ENCODE results near the gene CCBE1. TPM values are rescaled to one million over a fixed set of nuclear protein-coding genes. Genes with fewer than 3 reads are reported as not detected.

The CCBE1 gene
- total RNA-seq, 4 donors from 2014 or later = 1.3 to 30.2 (median 8.0) TPM

DNA sequence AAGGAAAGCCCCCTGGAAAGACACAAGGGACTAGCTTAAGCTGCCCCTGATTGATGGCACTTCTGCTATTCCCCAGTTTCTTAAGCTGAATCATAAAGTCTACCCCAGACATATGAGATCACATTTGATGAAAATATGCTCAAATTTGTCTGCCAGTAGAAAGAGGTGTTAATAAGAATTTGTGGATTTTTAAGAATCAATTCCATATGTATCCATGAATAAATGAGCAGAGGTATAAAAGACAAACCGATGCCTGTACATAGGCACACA is 119.9 kb downstream of the CCBE1 start:
- DNase-seq (ENCODE audit: low spot score) (no peak), ATAC-seq (ENCODE audit: low FRiP score) (no peak)
- TF ChIP-seq, protein P1, sequence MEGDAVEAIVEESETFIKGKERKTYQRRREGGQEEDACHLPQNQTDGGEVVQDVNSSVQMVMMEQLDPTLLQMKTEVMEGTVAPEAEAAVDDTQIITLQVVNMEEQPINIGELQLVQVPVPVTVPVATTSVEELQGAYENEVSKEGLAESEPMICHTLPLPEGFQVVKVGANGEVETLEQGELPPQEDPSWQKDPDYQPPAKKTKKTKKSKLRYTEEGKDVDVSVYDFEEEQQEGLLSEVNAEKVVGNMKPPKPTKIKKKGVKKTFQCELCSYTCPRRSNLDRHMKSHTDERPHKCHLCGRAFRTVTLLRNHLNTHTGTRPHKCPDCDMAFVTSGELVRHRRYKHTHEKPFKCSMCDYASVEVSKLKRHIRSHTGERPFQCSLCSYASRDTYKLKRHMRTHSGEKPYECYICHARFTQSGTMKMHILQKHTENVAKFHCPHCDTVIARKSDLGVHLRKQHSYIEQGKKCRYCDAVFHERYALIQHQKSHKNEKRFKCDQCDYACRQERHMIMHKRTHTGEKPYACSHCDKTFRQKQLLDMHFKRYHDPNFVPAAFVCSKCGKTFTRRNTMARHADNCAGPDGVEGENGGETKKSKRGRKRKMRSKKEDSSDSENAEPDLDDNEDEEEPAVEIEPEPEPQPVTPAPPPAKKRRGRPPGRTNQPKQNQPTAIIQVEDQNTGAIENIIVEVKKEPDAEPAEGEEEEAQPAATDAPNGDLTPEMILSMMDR (IDR thresholded peaks at IDR 0.05) = no peak

- ATAC-seq (ENCODE audit: low FRiP score) (no peak), DNase-seq (ENCODE audit: low spot score) (no peak)
- TF ChIP-seq, protein P1 (IDR thresholded peaks at IDR 0.05) = no peak
Measured at GRCh38 chr18:59576541-59577385, 120.5 kb downstream of the CCBE1 start.

- ATAC-seq (ENCODE audit: low FRiP score) (no peak), DNase-seq (ENCODE audit: low spot score) (no peak)
- TF ChIP-seq, protein P1 (IDR thresholded peaks at IDR 0.05) = no peak
Measured at GRCh38 chr18:59575995-59576394, 121.2 kb downstream of the CCBE1 start.

DNA sequence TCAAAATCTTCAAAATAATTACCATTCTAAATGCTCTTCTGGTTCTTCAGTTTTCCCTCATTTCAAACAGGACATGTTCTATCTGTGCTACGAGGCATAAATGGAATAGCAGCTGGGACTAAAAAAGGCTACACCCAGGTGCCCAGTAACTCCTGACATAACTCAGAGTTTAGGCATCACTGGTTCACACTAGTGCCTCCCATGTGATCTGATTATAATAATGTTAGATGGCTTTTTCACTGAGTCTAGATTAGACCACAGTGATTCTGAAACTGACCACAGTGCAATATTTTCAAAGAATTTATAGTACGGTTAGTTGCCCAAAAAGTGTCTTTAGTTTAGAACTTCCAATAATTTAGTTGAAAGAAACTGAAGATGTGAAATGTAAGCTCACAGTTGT is 123.3 kb downstream of the CCBE1 start:
- DNase-seq (ENCODE audit: low spot score) (no peak), ATAC-seq (ENCODE audit: low FRiP score) (no peak)
- TF ChIP-seq, protein P1 (IDR thresholded peaks at IDR 0.05) = no peak

GRCh38 chr18:59571902-59572301 is 125.3 kb downstream of the CCBE1 start:
- TF ChIP-seq, protein P1 (IDR thresholded peaks at IDR 0.05) = no peak
- ATAC-seq (ENCODE audit: low FRiP score) (no peak), DNase-seq (ENCODE audit: low spot score) (no peak)

DNA sequence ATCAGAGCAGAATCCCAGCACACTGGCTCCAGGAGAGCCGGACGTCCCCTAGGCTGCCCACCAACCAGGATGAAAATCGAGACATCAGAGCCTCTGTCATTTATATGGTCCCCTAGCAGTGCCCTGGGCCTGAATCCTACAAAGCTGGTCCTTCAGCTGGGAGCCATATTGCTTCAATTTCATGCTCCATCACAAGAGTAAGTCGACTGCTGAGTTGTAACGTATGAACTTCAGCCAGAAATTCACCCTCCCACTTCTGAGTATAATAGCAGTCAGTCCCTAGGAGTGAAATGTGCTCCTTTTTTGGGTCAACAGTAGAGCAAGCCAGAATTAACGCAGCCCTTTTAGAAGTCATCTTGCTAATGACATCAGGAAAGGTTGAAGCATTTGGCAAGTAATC is 126.4 kb downstream of the CCBE1 start:
- ATAC-seq (ENCODE audit: low FRiP score) (no peak), DNase-seq (ENCODE audit: low spot score) (no peak)
- TF ChIP-seq, protein P1 (IDR thresholded peaks at IDR 0.05) = no peak

GRCh38 chr18:59570101-59570775 is 127.0 kb downstream of the CCBE1 start:
- no peak for DNase-seq (ENCODE audit: low spot score)
- TF ChIP-seq, protein P1 (IDR thresholded peaks at IDR 0.05) = no peak
- ATAC-seq (ENCODE audit: low FRiP score) = no peak

All from omental fat pad (tissue), 4 donors.